GM19043 (cell line): ENCODE results near the gene SETDB2.

Experiments
- ATAC-seq: cut with Tn5 transposase; IDR thresholded peaks from one replicate; pipeline ENCODE4 v1.9.1; 2021; ENCODE audit warnings: low read depth; ENCODE audit not compliant: unreplicated experiment

The SETDB2 gene

GRCh38 chr13:49428041-49428763, 15.9 kb upstream of the SETDB2 start:
- no peak for ATAC-seq

- ATAC-seq: no peak
These were observed 15.0 kb upstream of the SETDB2 start for GRCh38 chr13:49429121-49429520.

- ATAC-seq: no peak
These were observed 8.1 kb upstream of the SETDB2 start for GRCh38 chr13:49435992-49436391.

GRCh38 chr13:49436890-49437289, 7.2 kb upstream of the SETDB2 start:
- no peak for ATAC-seq

- ATAC-seq: no peak
These were observed 6.4 kb upstream of the SETDB2 start for GRCh38 chr13:49437705-49438104.

- no peak for ATAC-seq
These were observed 4.5 kb upstream of the SETDB2 start for GRCh38 chr13:49439609-49440008.

- ATAC-seq: no peak
These were observed 2.8 kb upstream of the SETDB2 start for GRCh38 chr13:49441312-49441711.

- no peak for ATAC-seq
These were observed 2.2 kb upstream of the SETDB2 start for GRCh38 chr13:49441846-49442245.

- no peak for ATAC-seq
These were observed 744 bp upstream of the SETDB2 start for GRCh38 chr13:49443357-49443703.

- ATAC-seq: peak; percentile 3
These were observed 686 bp downstream of the SETDB2 start for GRCh38 chr13:49444524-49445395.

- no peak for ATAC-seq
These were observed 2.4 kb downstream of the SETDB2 start for GRCh38 chr13:49446473-49446872.

GRCh38 chr13:49448753-49449152, 4.7 kb downstream of the SETDB2 start:
- ATAC-seq: no peak

- no peak for ATAC-seq
These were observed 6.2 kb downstream of the SETDB2 start for GRCh38 chr13:49450105-49450819.

- no peak for ATAC-seq
These were observed 8.8 kb downstream of the SETDB2 start for GRCh38 chr13:49452725-49453457.

GRCh38 chr13:49453465-49453864, 9.4 kb downstream of the SETDB2 start:
- ATAC-seq: no peak

- ATAC-seq: peak; percentile 93
These were observed 10.4 kb downstream of the SETDB2 start for GRCh38 chr13:49454388-49455006.

GRCh38 chr13:49455007-49455398, 10.9 kb downstream of the SETDB2 start:
- ATAC-seq: no peak

- ATAC-seq: no peak
These were observed 12.1 kb downstream of the SETDB2 start for GRCh38 chr13:49456156-49456555.

- no peak for ATAC-seq
These were observed 13.1 kb downstream of the SETDB2 start for GRCh38 chr13:49457221-49457620.

- ATAC-seq: no peak
These were observed 15.5 kb downstream of the SETDB2 start for GRCh38 chr13:49459580-49459979.
